GM18907 (cell line): ENCODE results near the gene DMD.
A peak's percentile ranks its signal among the peaks of the same experiment; 100 is the strongest.

ENCODE experiments used
- ATAC-seq: cut with Tn5 transposase; IDR thresholded peaks from one replicate; pipeline ENCODE4 v1.9.1; 2021; ENCODE audit warnings: mild to moderate bottlenecking, moderate library complexity; ENCODE audit not compliant: unreplicated experiment

DMD gene

GRCh38 chrX:32289356-32289755 is 922.0 kb downstream of the DMD start:
- ATAC-seq = no peak

GRCh38 chrX:32281853-32282252 is 929.5 kb downstream of the DMD start:
- no peak for ATAC-seq

GRCh38 chrX:32280921-32281320 is 930.4 kb downstream of the DMD start:
- no peak for ATAC-seq

DNA sequence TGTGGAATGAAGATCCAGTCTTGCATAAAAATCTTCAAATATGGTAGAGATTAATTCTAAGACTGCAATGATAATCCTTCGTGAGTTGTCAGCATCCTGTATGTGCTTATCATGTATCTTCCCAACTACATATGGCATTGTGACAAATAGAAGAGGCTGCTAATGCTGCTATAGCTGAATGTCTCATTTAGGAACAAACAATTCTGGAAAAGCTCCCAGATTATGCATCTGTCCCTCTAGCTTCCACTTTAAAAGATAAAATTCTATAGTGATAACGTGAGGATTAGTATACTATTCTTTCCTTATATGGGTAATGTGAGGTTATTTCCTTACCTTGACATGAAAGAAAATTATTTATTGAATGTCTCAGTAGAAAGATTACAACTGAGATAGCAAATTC is 930.9 kb downstream of the DMD start:
- no peak for ATAC-seq

- ATAC-seq = no peak
Observed at GRCh38 chrX:32276153-32276552, 935.2 kb downstream of the DMD start.

GRCh38 chrX:32269866-32270265 is 941.5 kb downstream of the DMD start:
- ATAC-seq = no peak

- no peak for ATAC-seq
Observed at GRCh38 chrX:32268207-32268606, 943.1 kb downstream of the DMD start.

DNA sequence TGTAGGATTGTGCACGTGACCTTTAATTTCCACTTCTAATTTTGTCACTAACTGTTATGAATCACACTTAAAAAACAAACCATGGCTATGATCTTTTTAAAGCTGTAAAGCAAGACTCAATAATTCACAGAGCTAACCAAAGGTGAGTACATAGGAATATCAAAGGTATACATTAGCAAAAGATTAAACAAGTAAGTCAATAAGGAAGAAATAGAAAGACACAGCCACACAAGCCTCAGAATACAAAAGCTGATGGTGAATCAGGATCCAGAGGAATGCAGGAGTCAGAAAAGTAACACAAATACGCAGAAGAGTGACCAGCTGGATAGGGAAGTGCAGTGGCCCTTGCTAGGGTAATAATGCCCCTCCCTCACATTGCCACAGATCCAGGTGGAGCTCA is 943.6 kb downstream of the DMD start:
- ATAC-seq = no peak

- ATAC-seq = peak; percentile 53
Observed at GRCh38 chrX:32246675-32247074, 964.7 kb downstream of the DMD start.

- no peak for ATAC-seq
Observed at GRCh38 chrX:32195611-32196010, 1015.7 kb downstream of the DMD start.

GRCh38 chrX:32191316-32191715 is 1020.0 kb downstream of the DMD start:
- no peak for ATAC-seq

GRCh38 chrX:32185160-32185559 is 1026.2 kb downstream of the DMD start:
- ATAC-seq = no peak

GRCh38 chrX:32183066-32183465 is 1028.3 kb downstream of the DMD start:
- ATAC-seq = no peak

GRCh38 chrX:32176510-32176909 is 1034.8 kb downstream of the DMD start:
- no peak for ATAC-seq

DNA sequence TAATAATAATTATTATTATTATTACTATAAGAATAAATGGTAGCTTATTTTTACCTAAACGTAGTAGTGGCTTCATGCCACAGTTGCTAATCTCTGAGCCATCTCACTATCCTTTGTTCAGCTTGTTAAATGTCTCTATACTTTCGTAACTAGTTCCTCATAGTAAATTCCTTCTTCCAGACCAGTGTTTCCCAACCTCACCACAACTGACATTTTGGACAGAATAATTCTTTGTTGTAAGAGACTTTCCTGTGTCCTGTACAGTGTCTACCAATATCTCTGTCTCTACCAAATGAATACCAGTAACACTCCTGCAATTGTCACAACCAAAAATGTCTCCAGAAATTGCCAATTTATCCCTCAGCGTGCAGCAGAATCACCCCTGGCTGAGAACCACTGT is 1040.9 kb downstream of the DMD start:
- no peak for ATAC-seq

- ATAC-seq = no peak
Observed at GRCh38 chrX:32155044-32155638, 1056.2 kb downstream of the DMD start.

DNA sequence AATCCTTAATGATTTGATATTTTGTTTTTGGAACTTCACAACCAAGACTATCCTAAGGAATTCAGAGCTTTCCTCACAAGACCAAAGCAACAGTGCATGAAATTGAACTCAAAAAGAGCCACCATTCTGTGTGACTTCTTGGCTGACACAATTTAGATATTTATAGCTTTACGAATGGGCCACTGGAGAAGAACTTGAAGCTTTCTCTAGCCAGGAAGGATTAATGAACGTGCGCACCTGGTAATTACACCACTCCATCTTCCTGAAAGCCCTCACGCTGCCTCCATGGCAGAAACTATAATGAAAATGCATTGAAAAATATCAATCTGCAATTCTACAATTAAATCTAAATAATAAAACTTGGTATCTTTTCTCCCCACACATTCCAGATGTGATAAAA is 1057.8 kb downstream of the DMD start:
- ATAC-seq = no peak

GRCh38 chrX:32150141-32150540 is 1061.2 kb downstream of the DMD start:
- ATAC-seq = no peak

GRCh38 chrX:32141841-32142240 is 1069.5 kb downstream of the DMD start:
- ATAC-seq = no peak

DNA sequence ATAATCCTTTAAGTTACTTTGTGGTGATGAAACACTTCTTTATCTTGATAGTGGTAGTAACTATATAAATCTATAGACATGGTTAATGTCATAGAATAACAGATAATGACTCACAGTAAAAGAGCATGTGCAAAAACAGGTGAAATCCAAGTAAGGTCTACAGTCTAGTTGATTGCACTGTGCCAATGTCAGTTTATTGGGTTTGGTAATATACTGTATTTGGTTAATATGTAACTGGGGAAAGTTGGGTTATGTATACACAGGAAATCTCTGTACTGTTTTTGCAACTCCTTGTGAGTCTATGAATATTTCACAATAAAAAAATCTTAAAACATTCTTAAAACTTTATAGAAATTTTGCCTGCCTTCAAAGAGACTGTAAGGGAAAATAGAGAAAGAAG is 1071.9 kb downstream of the DMD start:
- no peak for ATAC-seq

DNA sequence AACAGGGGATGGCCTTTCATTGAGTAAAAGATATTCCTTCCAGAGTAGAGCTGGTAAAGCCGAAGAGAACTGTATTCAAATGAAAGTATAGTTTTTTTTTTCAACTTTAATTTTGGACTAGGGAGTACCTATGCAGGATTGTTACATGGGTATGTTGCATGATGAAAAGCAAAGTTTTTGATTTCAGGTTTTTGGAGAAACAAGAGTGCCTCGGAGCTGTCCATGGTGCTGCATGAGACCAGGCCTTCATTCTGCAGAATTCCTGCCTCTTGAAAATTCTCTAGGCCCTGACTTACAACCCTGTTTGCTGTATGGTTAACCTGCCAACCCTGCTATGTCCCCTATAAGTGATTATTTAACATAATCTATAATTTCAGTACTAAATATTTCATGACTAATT is 1073.8 kb downstream of the DMD start:
- no peak for ATAC-seq

GRCh38 chrX:32126997-32127396 is 1084.4 kb downstream of the DMD start:
- ATAC-seq = no peak

GRCh38 chrX:32118832-32119231 is 1092.5 kb downstream of the DMD start:
- ATAC-seq = no peak

DNA sequence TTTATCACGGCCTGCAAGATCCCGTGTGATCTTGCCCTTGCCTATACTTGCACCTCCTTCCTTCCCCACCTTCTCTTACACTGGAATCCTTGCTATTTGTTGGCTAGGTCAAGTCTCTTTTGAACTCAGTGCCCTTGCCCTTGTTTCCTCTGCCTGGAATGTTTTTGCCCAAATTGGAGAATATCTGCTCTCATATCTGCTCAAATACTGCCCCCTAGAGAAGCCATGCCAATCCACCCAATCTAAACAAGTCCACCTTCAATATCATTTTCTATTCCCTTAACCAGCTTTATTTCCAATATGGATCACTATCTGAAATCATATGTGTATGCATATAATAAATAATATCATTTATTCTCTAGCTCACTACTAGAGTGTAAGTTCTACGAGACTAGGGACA is 1095.3 kb downstream of the DMD start:
- no peak for ATAC-seq
